GM12874 (cell line): ENCODE results near the gene MYEOV.

Source experiments
- TF ChIP-seq, protein P1 (sequence below): IDR thresholded peaks from 2 replicates; pipeline ENCODE4 v1.5.1; 2011; ENCODE audit warnings: low read depth, mild to moderate bottlenecking, control low read depth, low read length, moderate library complexity; ENCODE audit not compliant: insufficient read depth

Gene MYEOV

DNA sequence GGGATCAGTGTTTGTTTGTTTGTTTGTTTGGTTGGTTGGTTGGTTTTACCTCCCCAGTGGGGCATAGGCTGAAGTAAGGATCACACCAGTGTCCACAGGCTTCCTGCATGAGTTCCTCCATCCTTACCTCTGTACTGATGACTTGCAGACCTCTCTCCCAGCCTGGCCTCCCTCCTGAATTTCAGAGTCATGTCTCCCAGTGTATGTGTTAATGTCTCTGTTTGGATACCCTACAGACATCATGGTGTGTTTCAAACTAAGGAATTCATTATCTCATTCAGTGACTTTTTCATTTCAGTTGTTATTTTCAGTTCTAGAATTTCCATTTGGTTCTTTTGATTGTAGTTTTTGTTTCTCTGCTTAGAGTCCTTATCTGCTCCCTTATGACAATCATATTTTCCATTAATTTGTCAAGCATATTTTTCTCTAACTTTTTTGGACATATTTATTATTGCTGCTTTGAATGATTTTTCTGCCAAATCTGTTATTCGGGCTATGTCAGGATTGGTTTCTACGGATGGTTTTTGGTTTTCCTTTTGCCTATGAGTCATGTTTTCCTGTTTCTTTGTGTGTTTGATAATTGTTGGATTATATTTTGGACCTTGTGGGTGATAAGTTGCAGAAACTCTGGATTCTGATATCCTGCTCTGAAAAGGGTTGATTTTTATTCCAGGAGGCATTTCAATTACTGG, 23.6 kb downstream of the MYEOV start:
- TF ChIP-seq, protein P1, sequence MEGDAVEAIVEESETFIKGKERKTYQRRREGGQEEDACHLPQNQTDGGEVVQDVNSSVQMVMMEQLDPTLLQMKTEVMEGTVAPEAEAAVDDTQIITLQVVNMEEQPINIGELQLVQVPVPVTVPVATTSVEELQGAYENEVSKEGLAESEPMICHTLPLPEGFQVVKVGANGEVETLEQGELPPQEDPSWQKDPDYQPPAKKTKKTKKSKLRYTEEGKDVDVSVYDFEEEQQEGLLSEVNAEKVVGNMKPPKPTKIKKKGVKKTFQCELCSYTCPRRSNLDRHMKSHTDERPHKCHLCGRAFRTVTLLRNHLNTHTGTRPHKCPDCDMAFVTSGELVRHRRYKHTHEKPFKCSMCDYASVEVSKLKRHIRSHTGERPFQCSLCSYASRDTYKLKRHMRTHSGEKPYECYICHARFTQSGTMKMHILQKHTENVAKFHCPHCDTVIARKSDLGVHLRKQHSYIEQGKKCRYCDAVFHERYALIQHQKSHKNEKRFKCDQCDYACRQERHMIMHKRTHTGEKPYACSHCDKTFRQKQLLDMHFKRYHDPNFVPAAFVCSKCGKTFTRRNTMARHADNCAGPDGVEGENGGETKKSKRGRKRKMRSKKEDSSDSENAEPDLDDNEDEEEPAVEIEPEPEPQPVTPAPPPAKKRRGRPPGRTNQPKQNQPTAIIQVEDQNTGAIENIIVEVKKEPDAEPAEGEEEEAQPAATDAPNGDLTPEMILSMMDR = no peak

DNA sequence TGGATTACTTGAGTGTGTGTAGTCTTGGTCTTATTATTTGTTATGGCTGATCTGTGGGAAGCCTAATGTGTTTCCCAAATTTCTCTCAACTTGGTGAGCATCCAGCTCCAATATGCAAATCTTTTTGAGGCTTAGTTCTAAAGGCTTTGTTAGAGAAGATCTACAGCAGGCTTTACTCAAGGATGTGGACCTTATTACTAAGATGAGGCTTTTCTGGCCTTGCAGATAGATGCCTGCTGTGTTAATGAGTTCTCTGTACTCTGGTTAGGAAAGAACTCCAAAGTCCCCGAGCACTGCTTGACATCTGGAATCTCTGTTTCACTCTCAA, 24.1 kb downstream of the MYEOV start:
- TF ChIP-seq, protein P1 = no peak

DNA sequence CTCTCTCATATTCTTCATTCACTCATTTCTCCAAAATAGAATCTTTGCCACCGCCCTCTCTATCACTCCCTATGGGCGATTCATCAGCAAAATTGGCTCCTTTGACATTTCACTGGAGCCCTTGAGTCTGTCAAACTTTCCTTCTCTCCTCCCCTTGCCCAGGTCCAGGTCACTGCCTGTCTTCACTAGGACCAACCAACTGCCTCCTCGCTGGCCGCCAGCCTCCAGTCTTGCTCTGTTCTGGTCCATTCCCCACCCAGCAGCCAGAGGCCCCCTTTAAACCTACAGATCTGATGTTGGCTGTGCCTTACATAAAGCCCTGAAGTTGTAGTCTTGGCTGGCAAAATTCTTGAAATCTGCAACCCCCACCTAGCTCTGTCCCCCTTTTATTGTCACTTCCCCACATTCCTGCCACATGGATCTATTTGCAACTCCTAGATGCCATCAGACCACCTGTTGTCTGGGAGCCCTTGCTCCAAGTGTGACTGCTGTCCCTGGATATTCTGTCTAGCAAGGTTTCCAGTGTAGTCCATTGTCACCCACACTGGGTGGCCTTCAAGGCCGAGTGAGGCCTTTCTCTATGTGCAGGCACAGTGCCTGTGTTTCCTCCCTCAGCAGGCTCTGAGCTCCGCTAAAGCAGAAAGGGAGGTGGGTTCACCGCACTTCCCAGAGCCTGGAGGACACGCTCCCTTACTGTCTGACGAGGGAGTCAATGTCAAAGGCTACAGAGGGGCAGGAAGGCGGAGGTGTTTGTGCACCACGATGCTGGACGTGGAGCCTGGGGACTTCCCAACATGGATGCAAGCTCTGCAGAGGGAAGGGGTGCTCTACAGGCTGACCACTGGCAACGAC, 25.5 kb downstream of the MYEOV start:
- TF ChIP-seq, protein P1 = no peak

DNA sequence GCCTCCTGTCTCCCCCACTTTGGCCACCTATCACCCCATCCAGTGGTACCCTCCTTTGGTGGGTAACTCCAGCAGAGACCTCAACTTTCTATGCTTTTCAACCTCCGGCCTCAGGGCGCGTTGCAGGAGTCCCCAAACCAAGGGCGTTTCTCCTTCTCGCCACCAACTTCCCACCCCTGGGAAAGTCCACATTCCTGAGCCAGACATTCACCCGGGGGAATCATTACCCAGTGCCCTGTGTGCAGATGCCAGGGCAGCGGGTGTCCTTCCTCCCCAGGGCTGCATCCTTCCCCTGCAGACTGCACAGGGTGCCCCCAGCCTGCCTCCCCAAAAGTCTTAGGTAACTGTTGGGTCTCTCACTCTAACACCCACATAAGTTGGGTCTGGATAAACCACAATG, 26.4 kb downstream of the MYEOV start:
- TF ChIP-seq, protein P1 = no peak

DNA sequence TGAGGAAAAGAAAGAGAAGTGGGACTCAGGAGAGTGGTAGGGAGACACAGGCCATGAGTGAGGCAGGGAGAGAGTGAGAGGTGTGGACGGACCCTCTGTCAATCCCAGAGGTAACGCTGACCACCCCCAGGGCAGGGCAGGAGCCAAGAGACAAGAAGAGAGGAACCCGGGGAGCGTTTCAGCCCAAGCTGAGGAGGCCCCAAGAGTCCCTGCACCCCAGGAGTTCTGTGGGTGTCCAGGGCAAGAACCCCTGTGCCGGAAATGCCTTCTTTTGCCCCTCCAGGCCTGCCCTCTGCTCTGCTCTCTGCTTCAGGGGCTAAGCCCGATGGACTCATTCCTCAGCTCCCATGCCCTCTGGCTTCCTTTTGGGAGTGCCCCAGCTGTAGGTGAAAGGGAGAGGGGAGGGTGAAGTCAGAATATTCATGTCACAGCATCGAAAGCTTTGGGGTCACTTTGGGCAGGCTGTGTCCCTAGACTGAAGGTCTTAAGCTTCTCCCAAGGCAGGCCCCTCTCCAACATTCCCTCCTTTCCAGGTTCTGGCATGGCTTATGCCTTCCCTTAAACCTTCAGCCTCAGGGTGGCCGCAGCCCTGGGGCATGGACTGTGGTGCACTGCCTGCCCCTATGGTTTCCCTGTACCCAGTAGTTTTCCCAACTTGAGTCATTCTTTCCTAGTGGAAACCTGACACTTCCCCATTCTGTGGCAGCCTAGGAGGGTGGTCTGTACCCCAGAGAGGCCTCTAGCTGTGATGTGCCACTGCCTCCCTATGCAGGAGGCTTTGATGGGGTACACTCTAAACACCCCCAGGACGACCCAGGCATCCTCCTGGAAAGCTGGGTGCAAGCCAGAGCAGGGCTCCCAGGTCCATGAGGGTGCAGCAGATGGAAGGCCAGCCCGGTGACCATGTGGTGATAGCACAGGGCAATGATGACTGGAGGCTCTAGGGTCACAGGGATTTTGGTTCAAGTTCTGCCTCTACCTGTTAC, 27.1 kb downstream of the MYEOV start:
- TF ChIP-seq, protein P1 = no peak

DNA sequence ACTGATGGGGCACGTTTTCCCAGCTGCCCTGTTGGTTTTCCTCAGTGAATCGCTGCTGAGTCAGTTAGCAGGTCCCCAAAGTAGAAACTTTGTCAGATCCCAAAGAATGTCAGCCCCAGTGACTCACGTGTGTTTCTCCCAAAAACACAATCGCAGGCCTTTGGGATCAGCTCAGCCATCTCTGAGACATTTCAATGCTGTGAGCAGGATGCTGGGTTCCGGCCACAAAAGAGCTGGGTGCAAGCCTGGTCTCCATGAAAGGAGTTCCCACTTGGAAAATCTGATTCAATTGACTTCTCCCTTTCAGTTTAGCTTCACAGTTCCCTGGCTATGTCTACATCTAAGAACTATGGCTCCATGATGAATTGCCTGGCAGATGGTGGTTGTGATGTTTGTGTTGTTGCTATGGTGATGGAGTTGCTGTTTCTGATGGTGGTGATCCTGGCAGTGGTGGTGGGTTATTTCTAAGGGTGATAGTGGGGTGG, 28.0 kb downstream of the MYEOV start:
- TF ChIP-seq, protein P1 = no peak
